A673 (cell line): Measurements from ENCODE around the gene NEO1.
"Not testable (repeated sequence)": the region's sequence is repeated elsewhere in the genome, so short reads cannot be mapped to it uniquely, and the experiment has no call there.

Experiments used
- EZH2 ChIP-seq: fragments of 200-600 bp; sonication (generic); IDR thresholded peaks from 2 replicates; pipeline ENCODE4 v1.6.1; 2017; ENCODE audit warnings: borderline replicate concordance, low read depth, mild to moderate bottlenecking, mixed read lengths, antibody characterized with exemption, low read length; ENCODE audit not compliant: poor library complexity, severe bottlenecking
- TF ChIP-seq, protein P1 (sequence below): fragments of 300-800, 200-600 bp; sonication (generic); conservative IDR thresholded peaks from 2 replicates; pipeline ENCODE4 v1.5.1; 2017; ENCODE audit warnings: low read depth, mild to moderate bottlenecking, antibody characterized with exemption, low read length, moderate library complexity, mixed read lengths

DNA sequence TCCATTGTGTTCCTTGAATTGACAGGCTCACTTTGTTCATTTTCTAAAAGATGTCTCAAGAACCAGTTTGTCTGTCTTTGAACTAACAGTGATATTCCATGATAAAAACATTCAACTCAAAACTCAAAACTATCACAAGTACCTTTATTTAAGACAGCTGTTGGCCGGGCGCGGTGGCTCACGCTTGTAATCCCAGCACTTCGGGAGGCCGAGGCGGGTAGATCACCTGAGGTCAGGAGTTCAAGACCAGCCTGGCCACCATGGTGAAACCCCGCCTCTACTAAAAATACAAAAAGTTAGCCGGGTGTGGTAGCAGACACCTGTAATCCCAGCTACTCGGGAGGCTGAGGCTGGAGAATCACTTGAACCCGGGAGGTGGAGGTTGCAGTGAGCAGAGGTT, 248.0 kb downstream of the NEO1 start:
- TF ChIP-seq, protein P1, sequence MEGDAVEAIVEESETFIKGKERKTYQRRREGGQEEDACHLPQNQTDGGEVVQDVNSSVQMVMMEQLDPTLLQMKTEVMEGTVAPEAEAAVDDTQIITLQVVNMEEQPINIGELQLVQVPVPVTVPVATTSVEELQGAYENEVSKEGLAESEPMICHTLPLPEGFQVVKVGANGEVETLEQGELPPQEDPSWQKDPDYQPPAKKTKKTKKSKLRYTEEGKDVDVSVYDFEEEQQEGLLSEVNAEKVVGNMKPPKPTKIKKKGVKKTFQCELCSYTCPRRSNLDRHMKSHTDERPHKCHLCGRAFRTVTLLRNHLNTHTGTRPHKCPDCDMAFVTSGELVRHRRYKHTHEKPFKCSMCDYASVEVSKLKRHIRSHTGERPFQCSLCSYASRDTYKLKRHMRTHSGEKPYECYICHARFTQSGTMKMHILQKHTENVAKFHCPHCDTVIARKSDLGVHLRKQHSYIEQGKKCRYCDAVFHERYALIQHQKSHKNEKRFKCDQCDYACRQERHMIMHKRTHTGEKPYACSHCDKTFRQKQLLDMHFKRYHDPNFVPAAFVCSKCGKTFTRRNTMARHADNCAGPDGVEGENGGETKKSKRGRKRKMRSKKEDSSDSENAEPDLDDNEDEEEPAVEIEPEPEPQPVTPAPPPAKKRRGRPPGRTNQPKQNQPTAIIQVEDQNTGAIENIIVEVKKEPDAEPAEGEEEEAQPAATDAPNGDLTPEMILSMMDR, result not testable (repeated sequence)
- not testable (repeated sequence) for TF ChIP-seq EZH2
